Psoas muscle (tissue), 8 donors: ENCODE measurements around the gene STAT3. TPM values are rescaled to one million over a fixed set of nuclear protein-coding genes. Genes with fewer than 3 reads are reported as not detected.
A peak's percentile ranks its signal among the peaks of the same experiment; 100 is the strongest.

ENCODE experiments used
- ATAC-seq, 4 donors: fragments of 200-7000 bp; cut with Tn5 transposase; one replicate each; pipeline ENCODE4 v1.9.1; 2020; ENCODE audit warnings: moderate library complexity in 3 of 4, mild to moderate bottlenecking in 2 of 4
- DNase-seq, 2 donors: peaks; one replicate each; pipeline ENCODE4 v3.0.0-alpha.2; 2020
- H3K27ac ChIP-seq: fragments of 200-600 bp; one replicate; pipeline ENCODE4 v1.8.0; 2022
- H3K27me3 ChIP-seq, 3 donors: fragments of 200-600 bp in 1 of 3; one replicate each; pipeline versions ENCODE4 v1.6.1 to v1.8.0; 2013 to 2022; ENCODE audit warnings: low read length in 2 of 3, mild to moderate bottlenecking in 2 of 3, moderate library complexity in 1 of 3; ENCODE audit not compliant: insufficient read depth in 3 of 3
- H3K36me3 ChIP-seq, 2 donors: fragments of 200-600 bp in 1 of 2; one replicate each; pipeline versions ENCODE4 v1.6.1 to v1.8.0; 2013 to 2022; ENCODE audit warnings: low read depth in 1 of 2, mild to moderate bottlenecking in 1 of 2, moderate library complexity in 1 of 2; ENCODE audit not compliant: insufficient read depth in 1 of 2
- H3K4me1 ChIP-seq: fragments of 200-600 bp; one replicate; pipeline ENCODE4 v1.8.0; 2022
- H3K4me3 ChIP-seq: fragments of 200-600 bp; one replicate; pipeline ENCODE4 v1.8.0; 2022; ENCODE audit warnings: mild to moderate bottlenecking
- H3K9me3 ChIP-seq: fragments of 200-600 bp; one replicate; pipeline ENCODE4 v1.8.0; 2022
- CTCF ChIP-seq: fragments of 200-600 bp; IDR thresholded peaks from one replicate; pipeline ENCODE4 v1.8.0; 2022; ENCODE audit warnings: antibody characterized with exemption
- WGBS, 3 donors: extraction: QIAGEN DNeasy Blood & Tissue Kit; methylation state at CpG; one replicate each; pipeline versions ENCODE4 v1.1.6 to v1.1.7; 2013; 5-methylcytosine and 5-hydroxymethylcytosine counted together
- intact Hi-C, 2 donors: fragments of 100-400 bp; cut with DNase I; formaldehyde crosslinking; loops; one replicate each; pipeline versions ENCODE4 v1.11.0 to v1.14.2; 2022
- polyA plus RNA-seq, 3 donors: library from polyadenylated mRNA; stranded (reverse); fragments of 200-250 nt; gene quantifications; one replicate each; pipeline ENCODE4 v1.2.3, GENCODE V29; 2013
- total RNA-seq, 4 donors: library from RNA; stranded (reverse); fragmentation: NEBNext Ultra II Directional in 2 of 4; extraction: Animal tissue kit (Norgen Biotek cat#: 25700) in 2 of 4; gene quantifications; one replicate each; pipeline versions ENCODE4 v1.2.1 to v1.2.4, GENCODE V29; 2021 to 2023
- donor health status: healthy with polysubstance abuse.
- donor health status: DM: no; HTN: no; CAD: no; lungs with moderate emphysema.
- donor health status: Bipolar disorder and iron deficiency.
- donor health status: healthy.
- donor health status: DM: yes; HTN: yes; CAD: no.
- donor health status: DM: no; HTN: no; CAD: no.
- donor health status: DM: no; HTN: no; CAD: no.
- donor health status: DM: yes; HTN: yes; CAD: no.

STAT3 gene
- total and polyA plus RNA-seq, 7 donors, result 67.3 to 279 (median 111) TPM

GRCh38 chr17:42312035-42312284 is 76.3 kb downstream of the STAT3 start:
- Histone ChIP-seq H3K36me3 (peaks cover 4 to 78% of the 10 kb centered on the region in 2 donors), H3K27me3 (no peaks in the 10 kb centered on the region), H3K27ac (peak overlapping the region; percentile 88), H3K4me1 (peaks cover 21% of the 10 kb centered on the region), H3K4me3 (peak overlapping the region; percentile 51), H3K9me3 (no peaks in the 10 kb centered on the region)
- intact Hi-C loops, result loop anchor here in 1 of 2 donors (10.0 kb wide), 1 partner anchor 363 kb away; the partner anchor contains the start of gene PLEKHH3
- DNase-seq (no peak), ATAC-seq (peak in 1 of 4 donors; percentile 0)
- WGBS, 3 donors, result 4 to 15% (median 12%) methylated on average over 5 of the region's 5 CpGs
- no peak for TF ChIP-seq CTCF

GRCh38 chr17:42311240-42312034 is 76.8 kb downstream of the STAT3 start:
- ATAC-seq, result peak; percentile 88 to 94 (median 90)
- Histone ChIP-seq H3K27ac (peak overlapping the region; percentile 88), H3K4me1 (peaks cover 21% of the 10 kb centered on the region), H3K9me3 (no peaks in the 10 kb centered on the region), H3K27me3 (no peaks in the 10 kb centered on the region), H3K36me3 (peaks cover under 1 to 78% of the 10 kb centered on the region in 2 donors), H3K4me3 (peak overlapping the region; percentile 51)
- WGBS, 3 donors, result 36 to 45% (median 36%) methylated on average over 19 of the region's 19 CpGs
- intact Hi-C loops, result loop anchor here in 1 of 2 donors (10.0 kb wide), 1 partner anchor 363 kb away; the partner anchor contains the start of gene PLEKHH3
- DNase-seq, result peak; percentile 90 to 95
- no peak for TF ChIP-seq CTCF

DNA sequence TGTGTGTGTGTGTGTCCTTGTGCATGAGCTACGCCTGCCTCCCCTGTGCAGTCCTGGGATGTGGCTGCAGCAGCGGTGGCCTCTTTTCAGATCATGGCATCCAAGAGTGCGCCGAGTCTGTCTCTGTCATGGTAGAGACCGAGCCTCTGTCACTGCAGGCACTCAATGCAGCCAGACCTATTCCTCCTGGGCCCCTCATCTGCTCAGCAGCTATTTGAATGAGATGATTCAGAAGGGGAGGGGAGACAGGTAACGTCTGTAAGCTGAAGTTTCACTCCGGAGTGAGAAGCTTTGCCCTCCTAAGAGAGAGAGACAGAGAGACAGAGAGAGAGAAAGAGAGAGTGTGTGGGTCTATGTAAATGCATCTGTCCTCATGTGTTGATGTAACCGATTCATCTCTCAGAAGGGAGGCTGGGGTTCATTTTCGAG is 77.4 kb downstream of the STAT3 start:
- H3K4me3 ChIP-seq, result no peak overlapping the region
- ATAC-seq, result no peak
- no peak for DNase-seq
- peak overlapping the region; percentile 88 for H3K27ac ChIP-seq
- no peaks in the 10 kb centered on the region for H3K9me3 ChIP-seq
- no peak for TF ChIP-seq CTCF
- H3K36me3 ChIP-seq, result peaks cover 0 to 78% of the 10 kb centered on the region in 2 donors
- H3K4me1 ChIP-seq, result peaks cover 21% of the 10 kb centered on the region
- no peaks in the 10 kb centered on the region for H3K27me3 ChIP-seq
- 61 to 63% (median 62%) methylated on average over 9 of the region's 9 CpGs for WGBS, 3 donors
- intact Hi-C loops, result loop anchor here in 1 of 2 donors (10.0 kb wide), 1 partner anchor 364 kb away; the partner anchor contains the start of gene PLEKHH3

GRCh38 chr17:42309986-42310786 is 78.1 kb downstream of the STAT3 start:
- Histone ChIP-seq H3K9me3 (no peaks in the 10 kb centered on the region), H3K4me1 (peaks cover 21% of the 10 kb centered on the region), H3K27ac (peak overlapping the region; percentile 88), H3K4me3 (no peak overlapping the region), H3K36me3 (peaks cover 0 to 76% of the 10 kb centered on the region in 2 donors), H3K27me3 (no peaks in the 10 kb centered on the region)
- no peak for TF ChIP-seq CTCF
- 74 to 77% (median 75%) methylated on average over 19 of the region's 19 CpGs for WGBS, 3 donors
- DNase-seq, result no peak
- no peak for ATAC-seq
- intact Hi-C loops, result loop anchor here in 1 of 2 donors (10.0 kb wide), 1 partner anchor 365 kb away; the partner anchor contains the start of gene PLEKHH3
